ENCODE results near the gene PCBD2.
A peak's percentile ranks its signal among the peaks of the same experiment; 100 is the strongest.
"Not testable (repeated sequence)": the region's sequence is repeated elsewhere in the genome, so short reads cannot be mapped to it uniquely, and the experiment has no call there.

The PCBD2 gene

GRCh38 chr5:134904610-134905245 is at the start of gene PCBD2:
Gene PCBD2 (plus strand): TSS chr5:134905131. CDS start chr5:134905140, 9 bp downstream.
- DNase-seq (ENCODE audit: low spot score) = peak; percentile 92

- not testable (repeated sequence) for DNase-seq (ENCODE audit: low spot score)
Observed at GRCh38 chr5:134856465-134856864, 48.5 kb upstream of the PCBD2 start.

GRCh38 chr5:134857401-134857800 is 47.5 kb upstream of the PCBD2 start:
- DNase-seq (ENCODE audit: low spot score) = no peak

GRCh38 chr5:134864707-134865106 is 40.2 kb upstream of the PCBD2 start:
- no peak for DNase-seq (ENCODE audit: low spot score)

GRCh38 chr5:134873494-134873893 is 31.4 kb upstream of the PCBD2 start:
- no peak for DNase-seq (ENCODE audit: low spot score)

GRCh38 chr5:134873987-134874830 is 30.7 kb upstream of the PCBD2 start, which contains the start of gene TXNDC15:
Gene TXNDC15 (plus strand): TSS chr5:134874371. CDS start chr5:134874428, 57 bp downstream.
- peak; percentile 96 for DNase-seq (ENCODE audit: low spot score)

- DNase-seq (ENCODE audit: low spot score) = peak; percentile 19
Observed at GRCh38 chr5:134874831-134875655, 29.9 kb upstream of the PCBD2 start.

GRCh38 chr5:134877159-134877558 is 27.8 kb upstream of the PCBD2 start:
- no peak for DNase-seq (ENCODE audit: low spot score)

GRCh38 chr5:134878403-134878802 is 26.5 kb upstream of the PCBD2 start:
- no peak for DNase-seq (ENCODE audit: low spot score)

- DNase-seq (ENCODE audit: low spot score) = no peak
Observed at GRCh38 chr5:134879456-134879855, 25.5 kb upstream of the PCBD2 start.

- not testable (repeated sequence) for DNase-seq (ENCODE audit: low spot score)
Observed at GRCh38 chr5:134880937-134881336, 24.0 kb upstream of the PCBD2 start.

- DNase-seq (ENCODE audit: low spot score) = not testable (repeated sequence)
Observed at GRCh38 chr5:134881711-134882110, 23.2 kb upstream of the PCBD2 start.

GRCh38 chr5:134887593-134888159 is 17.3 kb upstream of the PCBD2 start:
- no peak for DNase-seq (ENCODE audit: low spot score)

- DNase-seq (ENCODE audit: low spot score) = no peak
Observed at GRCh38 chr5:134889335-134889734, 15.6 kb upstream of the PCBD2 start.

- no peak for DNase-seq (ENCODE audit: low spot score)
Observed at GRCh38 chr5:134891473-134891872, 13.5 kb upstream of the PCBD2 start.

GRCh38 chr5:134892282-134892681 is 12.6 kb upstream of the PCBD2 start:
- DNase-seq (ENCODE audit: low spot score) = no peak

GRCh38 chr5:134892926-134893325 is 12.0 kb upstream of the PCBD2 start:
- DNase-seq (ENCODE audit: low spot score) = no peak

- no peak for DNase-seq (ENCODE audit: low spot score)
Observed at GRCh38 chr5:134893748-134894505, 11.0 kb upstream of the PCBD2 start.

- no peak for DNase-seq (ENCODE audit: low spot score)
Observed at GRCh38 chr5:134902071-134902801, 2.7 kb upstream of the PCBD2 start.

GRCh38 chr5:134905246-134905996 is 490 bp downstream of the PCBD2 start:
- DNase-seq (ENCODE audit: low spot score) = peak; percentile 42

Measured in iPS-NIHi11 (cell line).